ENCODE data around the gene LRCH1.

The LRCH1 gene

GRCh38 chr13:46587807-46588418, 34.9 kb downstream of the LRCH1 start:
- DNase-seq (ENCODE audit: low read depth in 1 of 2, low spot score in 1 of 2), result no peak

- DNase-seq (ENCODE audit: low read depth in 1 of 2, low spot score in 1 of 2), result no peak
Observed at GRCh38 chr13:46592385-46592784, 39.4 kb downstream of the LRCH1 start.

- peak in 1 of 2 donors; percentile 31 for DNase-seq (ENCODE audit: low read depth in 1 of 2, low spot score in 1 of 2)
Observed at GRCh38 chr13:46593398-46593797, 40.4 kb downstream of the LRCH1 start.

- DNase-seq (ENCODE audit: low read depth in 1 of 2, low spot score in 1 of 2), result no peak
Observed at GRCh38 chr13:46594374-46595078, 41.6 kb downstream of the LRCH1 start.

GRCh38 chr13:46595136-46595884, 42.3 kb downstream of the LRCH1 start:
- DNase-seq (ENCODE audit: low read depth in 1 of 2, low spot score in 1 of 2), result no peak

- no peak for DNase-seq (ENCODE audit: low read depth in 1 of 2, low spot score in 1 of 2)
Observed at GRCh38 chr13:46595885-46596275, 42.9 kb downstream of the LRCH1 start.

GRCh38 chr13:46596466-46596865, 43.5 kb downstream of the LRCH1 start:
- no peak for DNase-seq (ENCODE audit: low read depth in 1 of 2, low spot score in 1 of 2)

GRCh38 chr13:46598140-46598819, 45.3 kb downstream of the LRCH1 start:
- DNase-seq (ENCODE audit: low read depth in 1 of 2, low spot score in 1 of 2), result no peak

GRCh38 chr13:46598820-46599180, 45.8 kb downstream of the LRCH1 start:
- no peak for DNase-seq (ENCODE audit: low read depth in 1 of 2, low spot score in 1 of 2)

GRCh38 chr13:46600943-46601311, 48.0 kb downstream of the LRCH1 start:
- DNase-seq (ENCODE audit: low read depth in 1 of 2, low spot score in 1 of 2), result no peak

GRCh38 chr13:46602531-46602930, 49.6 kb downstream of the LRCH1 start:
- no peak for DNase-seq (ENCODE audit: low read depth in 1 of 2, low spot score in 1 of 2)

GRCh38 chr13:46603165-46603603, 50.2 kb downstream of the LRCH1 start:
- no peak for DNase-seq (ENCODE audit: low read depth in 1 of 2, low spot score in 1 of 2)

- DNase-seq (ENCODE audit: low read depth in 1 of 2, low spot score in 1 of 2), result no peak
Observed at GRCh38 chr13:46604226-46604990, 51.4 kb downstream of the LRCH1 start.

GRCh38 chr13:46605076-46605824, 52.3 kb downstream of the LRCH1 start:
- no peak for DNase-seq (ENCODE audit: low read depth in 1 of 2, low spot score in 1 of 2)

- no peak for DNase-seq (ENCODE audit: low read depth in 1 of 2, low spot score in 1 of 2)
Observed at GRCh38 chr13:46605825-46606554, 53.0 kb downstream of the LRCH1 start.

GRCh38 chr13:46606970-46607369, 54.0 kb downstream of the LRCH1 start:
- DNase-seq (ENCODE audit: low read depth in 1 of 2, low spot score in 1 of 2), result no peak

GRCh38 chr13:46607768-46608564, 55.0 kb downstream of the LRCH1 start:
- no peak for DNase-seq (ENCODE audit: low read depth in 1 of 2, low spot score in 1 of 2)

GRCh38 chr13:46609052-46609451, 56.1 kb downstream of the LRCH1 start:
- DNase-seq (ENCODE audit: low read depth in 1 of 2, low spot score in 1 of 2), result no peak

GRCh38 chr13:46609726-46610125, 56.8 kb downstream of the LRCH1 start:
- no peak for DNase-seq (ENCODE audit: low read depth in 1 of 2, low spot score in 1 of 2)
